ENCODE measurements around the gene RPH3AL.

- no peak for TF ChIP-seq CTCF (IDR thresholded peaks at IDR 0.05 in 8 of 11, conservative IDR thresholded peaks at IDR 0.05 in 3 of 11)
- no peak for TF ChIP-seq POLR2A (IDR thresholded peaks at IDR 0.05)
These were observed 21.1 kb upstream of the RPH3AL start for GRCh38 chr17:373613-374230.
